GM19193 (cell line): ENCODE data around the gene SLC16A4.

Experiments
- POLR2A ChIP-seq: IDR thresholded peaks from 4 replicates; pipeline ENCODE4 v1.6.1; 2011; ENCODE audit not compliant: insufficient read depth, insufficient read length; ENCODE audit errors: extremely low read depth

The SLC16A4 gene

DNA sequence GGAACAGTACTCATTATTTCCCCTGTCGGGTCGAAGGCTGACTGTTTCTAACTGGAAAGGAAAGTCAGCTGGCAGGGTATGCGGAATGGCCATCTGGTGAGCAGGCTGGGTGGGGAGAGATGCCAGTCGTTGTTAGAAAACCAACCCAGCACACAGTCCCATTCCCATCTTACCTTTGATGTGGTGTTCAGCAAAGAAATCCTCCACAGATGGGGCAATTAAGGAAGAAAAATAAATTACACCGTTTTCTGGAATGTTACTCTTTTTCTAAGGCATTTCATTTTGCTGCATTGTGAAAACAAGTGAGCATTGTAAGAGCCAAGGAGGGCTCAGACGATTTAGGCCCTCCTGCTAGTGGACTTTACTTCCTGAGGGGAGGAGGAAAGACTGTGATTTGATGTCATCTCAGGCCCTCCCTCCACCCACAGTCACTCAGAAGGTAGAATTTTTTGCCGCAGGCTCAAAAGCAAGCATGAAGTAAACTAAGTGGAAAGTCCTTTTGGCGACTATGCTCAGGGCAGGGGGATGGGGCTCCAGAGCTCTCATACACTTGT, at the start of gene SLC16A4:
TSS of gene SLC16A4 (minus strand) at position 335 of the 554 bp plus-strand sequence. CDS start 1,703 bp downstream, outside the sequence.
- no peak for TF ChIP-seq POLR2A

DNA sequence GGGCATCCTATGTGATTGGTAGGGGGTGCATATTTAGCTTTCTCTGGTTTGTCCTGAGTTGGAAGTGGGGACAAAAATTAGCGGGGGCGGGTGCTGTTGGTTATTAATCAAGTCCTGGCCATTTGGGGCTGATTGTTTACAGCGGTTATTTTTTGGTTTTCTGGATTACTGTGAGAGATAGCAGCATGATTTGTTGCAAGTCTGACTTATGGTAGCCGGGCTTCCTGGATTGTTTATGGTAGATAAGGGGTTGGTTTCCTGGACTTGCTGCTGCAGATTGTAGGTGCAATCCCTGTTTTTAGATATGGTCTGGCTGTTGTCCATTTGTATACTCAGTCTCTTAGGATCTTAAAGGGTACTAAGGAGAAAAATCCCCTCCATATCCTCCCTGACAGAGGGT, 48.1 kb upstream of the SLC16A4 start:
- TF ChIP-seq POLR2A: no peak

DNA sequence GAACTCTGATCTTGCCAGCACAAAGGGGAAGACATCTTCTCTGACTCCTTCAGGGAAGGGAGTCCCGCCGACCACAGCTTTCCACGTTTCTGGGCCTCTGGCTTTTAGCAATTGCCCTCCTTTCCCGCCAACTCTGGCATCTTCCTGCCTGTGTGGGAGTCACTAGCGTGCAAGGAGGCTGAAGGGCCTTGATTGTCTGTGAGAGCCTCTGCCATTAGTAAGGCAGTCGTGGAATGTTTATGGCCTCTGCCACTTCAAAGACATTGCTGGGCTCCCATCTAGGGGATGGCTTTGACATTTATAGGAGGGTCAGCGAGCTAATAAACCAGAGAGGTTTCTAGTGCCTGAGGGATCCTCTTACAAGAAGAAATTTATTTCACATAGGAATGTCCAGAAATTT, 45.8 kb upstream of the SLC16A4 start:
- TF ChIP-seq POLR2A: no peak

DNA sequence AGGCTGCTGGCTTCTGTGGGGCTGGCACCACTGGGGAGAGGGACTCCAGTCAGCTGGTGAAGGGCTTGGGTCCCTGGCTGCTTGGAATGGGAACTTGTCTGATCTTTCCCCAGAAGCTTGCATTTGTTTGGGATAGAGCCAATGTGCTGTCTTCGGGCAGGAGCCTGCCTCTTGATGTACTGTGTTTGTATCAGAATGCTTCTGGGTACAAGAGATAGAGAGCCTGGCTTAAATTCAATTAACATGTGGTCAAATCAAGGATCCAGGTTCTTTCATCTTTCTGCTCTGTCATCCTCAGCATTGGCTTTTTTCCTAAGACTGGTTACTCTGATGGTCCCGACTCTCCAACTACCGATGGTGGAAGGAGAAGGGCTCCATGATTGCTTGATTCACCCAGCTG, 44.1 kb upstream of the SLC16A4 start:
- TF ChIP-seq POLR2A: no peak

DNA sequence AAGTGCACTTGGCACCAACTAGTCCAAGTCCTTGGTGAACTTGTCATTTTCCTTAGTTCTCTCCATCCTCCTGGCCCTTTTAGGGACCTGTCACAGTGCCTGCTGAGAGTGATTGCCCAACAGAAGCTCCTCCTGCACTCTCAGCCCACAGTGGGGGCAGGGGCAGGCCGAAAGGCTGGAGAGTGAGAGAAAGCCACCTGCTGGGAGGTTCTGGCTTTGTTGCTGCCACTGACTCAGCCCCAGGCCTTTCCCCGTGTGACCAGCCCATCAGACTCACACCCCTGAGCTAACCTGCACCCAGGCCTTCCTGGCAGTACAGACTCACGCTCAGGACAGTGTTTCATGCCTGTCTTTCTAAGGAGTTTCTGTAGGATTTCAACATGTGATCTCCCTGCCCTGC, 43.0 kb upstream of the SLC16A4 start:
- no peak for TF ChIP-seq POLR2A

DNA sequence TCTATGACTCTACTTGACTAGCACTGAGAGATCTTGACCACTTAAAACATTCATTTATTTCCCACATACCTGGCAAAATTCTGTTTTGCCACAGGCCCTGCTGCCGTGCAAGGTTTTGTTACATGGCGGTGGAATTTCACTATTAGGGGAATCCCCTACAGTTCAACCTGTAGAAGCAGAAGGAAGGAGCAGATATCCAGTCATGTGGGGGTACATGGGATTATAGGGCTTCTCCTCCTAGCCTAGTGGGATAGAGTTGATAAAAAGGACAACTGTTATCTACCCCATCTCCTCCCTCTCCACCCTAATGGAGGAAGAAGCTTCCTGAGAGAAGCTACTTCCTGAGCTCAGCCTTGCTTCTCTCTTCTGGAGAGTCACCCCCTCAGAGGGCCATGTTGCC, 42.4 kb upstream of the SLC16A4 start:
- no peak for TF ChIP-seq POLR2A

DNA sequence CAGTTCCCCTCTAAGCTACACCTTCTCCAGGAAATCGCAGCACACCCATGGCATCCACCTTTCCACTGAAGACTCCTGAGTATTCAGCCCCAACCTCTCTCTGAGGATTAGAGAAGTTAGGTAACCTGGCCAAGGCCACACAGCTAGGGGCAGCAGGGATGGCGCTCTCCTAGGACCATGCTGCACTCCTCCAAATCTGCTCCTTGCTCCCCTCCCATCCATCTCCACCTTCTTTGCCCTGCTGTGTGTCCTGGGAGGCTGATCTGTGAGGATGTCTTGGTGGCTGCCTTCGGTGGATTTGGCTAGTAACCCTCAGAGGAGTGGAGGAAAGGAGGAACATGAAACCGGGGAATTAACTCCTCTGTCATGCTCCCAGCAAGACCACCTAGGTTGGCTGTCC, 40.1 kb upstream of the SLC16A4 start:
- TF ChIP-seq POLR2A: no peak

DNA sequence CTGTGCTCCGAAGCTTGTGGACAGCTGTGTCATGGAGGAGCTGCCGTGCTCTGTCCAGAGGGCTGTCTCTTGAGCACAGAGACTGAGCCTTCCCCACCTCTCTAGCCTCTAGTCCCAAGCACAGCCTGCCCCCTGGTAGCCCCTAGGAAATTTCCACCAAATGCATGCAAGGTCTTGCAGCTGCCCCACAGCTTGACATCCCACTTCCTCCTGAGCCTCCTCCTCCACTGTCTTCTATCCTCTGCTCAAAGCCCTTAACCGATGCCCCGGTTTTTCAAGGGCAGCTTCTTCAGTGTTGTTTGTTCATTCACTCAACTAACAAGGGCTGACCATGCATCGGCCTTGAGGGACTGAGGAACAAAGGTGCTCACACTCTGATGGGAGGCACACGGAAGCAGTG, 39.5 kb upstream of the SLC16A4 start:
- no peak for TF ChIP-seq POLR2A

DNA sequence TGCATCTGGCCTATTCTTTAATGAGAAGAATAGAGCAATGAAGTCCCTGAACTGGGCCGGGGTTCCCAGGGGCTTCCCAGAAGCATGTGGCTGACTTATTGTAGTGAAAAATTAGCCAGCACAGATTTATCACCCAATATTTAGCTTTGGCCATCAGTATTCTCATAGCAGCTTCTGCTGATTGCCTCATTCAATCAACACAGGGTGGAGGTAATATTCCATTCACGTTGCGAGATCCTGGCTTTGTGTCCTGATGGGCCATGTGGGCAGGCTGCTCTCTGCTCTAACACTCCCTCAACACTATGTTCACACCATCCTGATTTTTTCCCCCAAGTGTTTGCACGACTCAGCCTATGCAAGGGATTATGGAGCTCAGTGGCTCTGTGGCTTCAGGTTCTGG, 38.1 kb upstream of the SLC16A4 start:
- no peak for TF ChIP-seq POLR2A

DNA sequence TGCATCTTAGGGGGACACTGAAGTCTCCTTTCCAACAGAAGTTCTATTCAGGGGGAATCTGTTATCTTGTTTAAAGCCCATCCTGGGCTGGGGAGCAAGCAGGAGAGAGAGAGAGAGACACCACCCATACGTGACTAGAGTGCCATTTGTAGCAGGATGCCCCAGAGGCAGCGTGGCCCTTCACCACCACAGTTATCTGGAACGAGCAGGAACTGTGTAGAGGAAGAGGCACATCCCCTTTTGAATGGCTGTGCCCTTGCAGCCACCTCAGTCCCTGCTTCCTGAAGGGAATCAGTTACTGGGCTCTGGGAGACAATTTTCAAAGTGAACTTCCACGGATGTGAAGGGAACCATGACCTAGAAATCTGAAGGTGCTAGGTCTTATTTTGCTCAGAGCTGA, 36.0 kb upstream of the SLC16A4 start:
- TF ChIP-seq POLR2A: no peak

DNA sequence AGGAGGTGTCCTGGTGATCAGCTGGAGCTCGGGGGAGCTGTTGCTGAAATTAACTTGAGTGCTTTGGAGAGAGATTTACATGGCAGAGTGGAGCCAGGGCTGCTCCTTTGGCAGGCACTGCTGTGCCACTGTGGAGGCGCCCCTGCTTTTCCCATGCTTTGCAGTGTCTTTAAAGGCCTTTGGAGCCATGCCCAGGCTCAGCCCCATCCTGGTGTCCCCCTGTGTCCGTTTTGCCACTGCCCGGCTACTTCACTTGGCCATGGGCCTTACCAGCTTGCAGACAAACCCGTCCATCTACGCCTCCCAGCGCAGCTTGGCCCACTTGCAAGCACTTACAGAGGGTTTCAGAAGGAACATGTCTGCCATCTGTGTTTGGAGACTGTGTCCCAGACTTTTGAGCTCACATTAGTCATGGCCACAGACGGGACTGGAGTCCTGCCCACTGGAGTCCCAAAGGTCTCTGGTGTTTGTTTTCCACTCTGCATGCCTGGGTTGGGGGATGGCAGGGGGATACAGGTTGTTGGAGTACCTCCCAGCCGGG, 34.9 kb upstream of the SLC16A4 start:
- TF ChIP-seq POLR2A: no peak

DNA sequence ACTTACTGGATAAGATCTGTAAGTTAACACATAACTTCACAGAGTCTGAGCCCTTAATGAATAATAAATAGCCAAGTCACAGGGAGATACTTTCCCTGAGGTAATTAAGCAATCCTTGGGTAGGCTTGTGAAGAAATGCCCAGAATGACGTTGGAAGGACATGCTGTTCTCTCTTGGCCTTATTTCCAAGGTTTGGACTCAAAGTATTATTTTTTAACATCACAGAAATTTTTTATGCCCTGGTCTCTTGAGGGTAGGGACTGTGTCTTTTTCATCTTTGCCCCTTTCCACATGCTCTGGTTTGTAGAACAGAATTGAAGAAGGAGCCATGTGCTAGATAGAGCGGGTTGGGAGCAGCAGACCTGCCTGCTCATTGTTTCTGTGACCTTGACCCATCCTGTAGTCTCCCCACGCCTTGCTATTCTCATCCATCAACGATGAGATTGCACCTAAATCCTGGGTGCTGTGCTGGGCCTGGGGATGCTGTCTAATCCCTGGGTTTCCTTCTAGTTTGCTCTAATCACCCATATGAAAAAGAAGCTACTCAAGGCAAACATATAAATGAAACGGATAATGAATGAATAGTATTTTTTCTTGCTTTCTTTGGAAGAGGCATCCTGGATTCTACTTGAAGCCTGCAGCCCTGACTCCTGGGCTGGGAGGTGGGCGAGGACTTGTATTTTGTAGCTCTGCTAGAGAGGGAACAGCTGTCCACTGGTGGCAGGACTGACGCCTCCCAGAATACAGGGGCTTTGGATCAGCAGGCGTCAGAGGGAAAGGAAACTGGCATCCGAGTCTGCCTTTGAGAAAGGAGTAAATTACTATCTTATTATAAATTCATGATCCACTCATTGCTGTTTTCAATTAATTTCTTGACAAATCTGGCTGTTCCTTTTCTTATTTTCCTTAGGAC, 34.1 kb upstream of the SLC16A4 start:
- TF ChIP-seq POLR2A: no peak

DNA sequence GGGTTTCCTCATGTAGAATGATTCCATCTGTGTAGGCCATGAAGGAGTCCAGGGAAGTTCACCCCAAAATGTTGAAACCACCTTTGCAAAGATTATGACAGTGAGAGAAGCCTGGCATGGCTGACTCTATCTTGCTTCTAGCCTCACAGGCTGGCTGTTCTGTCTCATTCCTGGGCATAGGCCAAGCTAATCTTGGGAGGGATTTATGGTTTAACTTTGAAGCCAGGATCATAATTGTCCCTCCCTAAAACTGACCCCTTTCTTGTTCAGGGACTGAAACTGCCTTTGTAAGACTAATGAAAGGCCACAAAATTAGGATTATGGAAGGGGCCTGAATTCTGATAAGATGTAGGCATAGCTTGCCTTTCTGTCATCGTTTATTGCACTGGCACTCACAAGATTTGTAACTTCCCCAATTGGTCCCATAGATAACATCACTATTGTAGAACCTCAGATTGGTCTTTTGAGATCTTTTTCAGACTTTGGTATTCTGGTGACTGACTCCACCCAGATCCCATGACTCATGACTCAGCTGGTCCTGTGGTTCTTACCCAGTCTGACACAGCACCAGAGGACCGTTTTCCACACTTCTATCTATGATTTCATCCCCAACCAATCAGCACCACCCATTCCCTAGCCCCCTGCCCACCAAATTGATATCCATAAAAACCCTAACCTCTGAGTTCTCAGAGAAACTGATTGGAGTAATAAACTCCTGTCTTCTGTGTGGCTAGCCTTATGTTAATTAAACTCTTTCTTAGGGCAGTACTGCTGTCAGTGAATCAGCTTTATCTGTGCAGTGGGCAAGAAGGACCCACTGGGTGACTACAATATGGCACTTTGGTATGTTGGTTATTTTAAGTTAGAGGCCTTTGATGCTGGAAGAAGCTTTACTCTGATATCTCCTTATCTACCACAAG, 30.3 kb upstream of the SLC16A4 start:
- no peak for TF ChIP-seq POLR2A

DNA sequence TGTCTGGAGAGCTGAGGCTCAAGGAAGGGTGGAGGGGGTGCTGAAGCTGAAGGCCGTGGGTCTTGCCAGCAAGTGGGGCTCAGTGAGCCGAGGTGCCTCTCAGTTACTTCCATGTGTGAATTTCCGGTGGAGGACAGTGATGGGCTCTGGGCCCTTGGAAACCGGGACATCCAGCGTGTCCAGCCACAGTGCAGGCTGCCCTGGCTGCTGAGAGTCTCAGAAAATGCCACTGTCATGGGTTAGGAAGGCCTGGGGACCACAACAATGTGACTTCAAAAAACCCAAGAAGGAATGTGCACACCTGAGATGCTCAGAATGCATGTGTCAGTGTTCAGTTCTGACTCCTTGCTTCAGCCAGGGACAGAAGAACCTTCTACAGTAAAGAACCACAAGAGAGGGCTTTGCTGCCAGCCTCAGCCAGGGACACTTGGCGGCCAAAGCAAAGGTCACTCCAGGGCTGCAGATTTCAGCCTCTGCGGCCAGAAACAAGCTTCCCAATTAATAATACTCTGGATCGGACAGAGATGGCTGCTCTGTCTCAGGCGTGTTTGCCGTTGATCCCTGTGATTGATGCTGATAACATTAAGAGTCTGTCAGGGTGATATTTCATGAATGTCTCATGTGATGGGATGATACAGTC, 29.3 kb upstream of the SLC16A4 start:
- TF ChIP-seq POLR2A: no peak
